Testis (tissue), 2 donors: Measurements from ENCODE around the gene MISP.

Source experiments
- CTCF ChIP-seq, 3 experiments: fragments of 450-650 bp in 2 of 3; fragments of 200-600 bp in 1 of 3; sonication (generic) in 1 of 3; IDR thresholded peaks; one replicate each; pipeline ENCODE4 v1.5.1; 2016 to 2019; ENCODE audit warnings: antibody characterized with exemption in 3 of 3, mild to moderate bottlenecking in 2 of 3, moderate library complexity in 1 of 3
- POLR2A ChIP-seq: fragments of 450-650 bp; IDR thresholded peaks from one replicate; pipeline ENCODE4 v1.6.1; 2017; ENCODE audit warnings: antibody characterized with exemption, mild to moderate bottlenecking, moderate library complexity

DNA sequence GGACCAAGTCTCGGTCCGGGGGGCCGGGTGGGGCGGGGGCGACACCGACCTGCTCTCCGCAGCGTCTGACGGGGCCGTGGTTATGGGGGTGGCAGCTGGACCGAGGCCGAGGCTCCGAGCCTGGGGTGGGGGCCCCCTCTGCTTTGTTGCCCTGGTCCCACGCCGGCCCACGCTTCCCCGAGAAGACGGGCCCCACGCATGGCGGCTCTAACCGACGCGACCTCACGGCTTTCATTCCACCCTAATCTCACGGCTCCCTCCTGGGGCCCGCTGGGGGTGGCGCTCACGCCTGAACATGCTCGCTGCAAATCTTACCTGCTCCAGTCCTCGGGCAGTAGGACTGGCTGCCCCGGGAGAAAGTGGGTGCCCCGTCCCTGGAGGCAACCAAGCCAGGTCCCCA lies 14.8 kb upstream of the MISP start:
- TF ChIP-seq CTCF (IDR thresholded peaks at IDR 0.05): no peak
- no peak for TF ChIP-seq POLR2A
